Stomach (tissue), 4 donors: ENCODE results near the gene CLEC18C.
"Not testable (repeated sequence)": the region's sequence is repeated elsewhere in the genome, so short reads cannot be mapped to it uniquely, and the experiment has no call there.

ENCODE experiments used
- EP300 ChIP-seq: sonication (generic); formaldehyde crosslinking; IDR thresholded peaks from one replicate; pipeline ENCODE4 v1.6.1; 2017; ENCODE audit warnings: antibody characterized with exemption
- POLR2A ChIP-seq, 4 donors: fragments of 450-650 bp; IDR thresholded peaks; one replicate each; pipeline ENCODE4 v1.6.1; 2016; ENCODE audit warnings: antibody characterized with exemption in 4 of 4, control low read depth in 2 of 4, mild to moderate bottlenecking in 1 of 4, moderate library complexity in 1 of 4
- TF ChIP-seq, protein P1 (sequence below), 7 experiments: fragments of 450-650 bp in 4 of 7; fragments of 200-600 bp in 3 of 7; sonication (generic) in 3 of 7; IDR thresholded peaks; one replicate each; pipeline ENCODE4 v1.5.1; 2016 to 2019; ENCODE audit warnings: antibody characterized with exemption in 7 of 7, control low read depth in 2 of 7, mild to moderate bottlenecking in 1 of 7

DNA sequence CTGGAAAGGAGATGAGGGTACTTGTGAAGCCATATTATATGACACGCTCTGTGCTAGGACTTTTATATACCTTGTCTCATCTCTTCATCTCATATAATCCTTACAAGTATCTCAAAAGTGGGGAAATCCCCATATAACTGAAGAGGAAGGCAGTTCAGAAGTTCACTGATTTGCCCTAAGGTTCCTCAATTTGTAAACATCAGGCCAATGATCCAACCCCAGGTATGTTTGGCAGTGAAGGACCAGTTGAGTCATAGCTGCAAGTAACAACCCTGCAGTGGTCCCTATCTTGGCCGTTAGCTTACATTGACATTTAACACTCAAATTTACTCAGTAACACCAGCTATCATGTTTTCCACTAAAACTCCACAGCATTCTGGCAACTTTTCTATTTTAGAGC lies 45.0 kb downstream of the CLEC18C start:
- TF ChIP-seq, protein P1, sequence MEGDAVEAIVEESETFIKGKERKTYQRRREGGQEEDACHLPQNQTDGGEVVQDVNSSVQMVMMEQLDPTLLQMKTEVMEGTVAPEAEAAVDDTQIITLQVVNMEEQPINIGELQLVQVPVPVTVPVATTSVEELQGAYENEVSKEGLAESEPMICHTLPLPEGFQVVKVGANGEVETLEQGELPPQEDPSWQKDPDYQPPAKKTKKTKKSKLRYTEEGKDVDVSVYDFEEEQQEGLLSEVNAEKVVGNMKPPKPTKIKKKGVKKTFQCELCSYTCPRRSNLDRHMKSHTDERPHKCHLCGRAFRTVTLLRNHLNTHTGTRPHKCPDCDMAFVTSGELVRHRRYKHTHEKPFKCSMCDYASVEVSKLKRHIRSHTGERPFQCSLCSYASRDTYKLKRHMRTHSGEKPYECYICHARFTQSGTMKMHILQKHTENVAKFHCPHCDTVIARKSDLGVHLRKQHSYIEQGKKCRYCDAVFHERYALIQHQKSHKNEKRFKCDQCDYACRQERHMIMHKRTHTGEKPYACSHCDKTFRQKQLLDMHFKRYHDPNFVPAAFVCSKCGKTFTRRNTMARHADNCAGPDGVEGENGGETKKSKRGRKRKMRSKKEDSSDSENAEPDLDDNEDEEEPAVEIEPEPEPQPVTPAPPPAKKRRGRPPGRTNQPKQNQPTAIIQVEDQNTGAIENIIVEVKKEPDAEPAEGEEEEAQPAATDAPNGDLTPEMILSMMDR (IDR thresholded peaks at IDR 0.05), result not testable (repeated sequence)
- not testable (repeated sequence) for TF ChIP-seq EP300; POLR2A (IDR thresholded peaks at IDR 0.05)
